C4-2B (cell line): Measurements from ENCODE around the gene PYGO1.
"Not testable (repeated sequence)": the region's sequence is repeated elsewhere in the genome, so short reads cannot be mapped to it uniquely, and the experiment has no call there.

Source experiments
- H3K27ac ChIP-seq: fragments of 450-650 bp; 2 replicates; pipeline ENCODE4 v1.5.1; 2017
- CTCF ChIP-seq: fragments of 450-650 bp; conservative IDR thresholded peaks from 2 replicates; pipeline ENCODE4 v1.5.1; 2017; ENCODE audit warnings: mild to moderate bottlenecking
- ZFX ChIP-seq: fragments of 450-650 bp; IDR thresholded peaks from 2 replicates; pipeline ENCODE4 v1.6.1; 2017

PYGO1 gene

GRCh38 chr15:55618387-55618786 lies 30.2 kb upstream of the PYGO1 start:
- no peak overlapping the region for H3K27ac ChIP-seq
- TF ChIP-seq CTCF, result no peak
- TF ChIP-seq ZFX, result no peak

GRCh38 chr15:55615445-55615844 lies 27.3 kb upstream of the PYGO1 start:
- no peak overlapping the region for H3K27ac ChIP-seq
- TF ChIP-seq ZFX (no peak), CTCF (no peak)

- TF ChIP-seq ZFX, result no peak
- TF ChIP-seq CTCF, result no peak
- no peak overlapping the region for H3K27ac ChIP-seq
Measured at GRCh38 chr15:55613727-55614126, 25.6 kb upstream of the PYGO1 start.

GRCh38 chr15:55606214-55606613 lies 18.1 kb upstream of the PYGO1 start:
- H3K27ac ChIP-seq, result no peak overlapping the region
- no peak for TF ChIP-seq CTCF

- no peak overlapping the region for H3K27ac ChIP-seq
- no peak for TF ChIP-seq ZFX
- no peak for TF ChIP-seq CTCF
Measured at GRCh38 chr15:55601374-55601773, 13.2 kb upstream of the PYGO1 start.

GRCh38 chr15:55599439-55599838 lies 11.3 kb upstream of the PYGO1 start:
- H3K27ac ChIP-seq, result no peak overlapping the region
- TF ChIP-seq CTCF (no peak), ZFX (no peak)

GRCh38 chr15:55593019-55593418 lies 4.9 kb upstream of the PYGO1 start:
- not testable (repeated sequence) for H3K27ac ChIP-seq

- no peak overlapping the region for H3K27ac ChIP-seq
- TF ChIP-seq CTCF, result no peak
Measured at GRCh38 chr15:55590788-55591187, 2.6 kb upstream of the PYGO1 start.
